Activated T-cell treated with anti-CD3 and anti-CD28 coated beads for 48 hours (primary cell): Measurements from ENCODE around the gene TMEM82.

Experiments
- DNase-seq: peaks from one replicate; pipeline ENCODE4 v3.0.0-alpha.2; 2020; ENCODE audit warnings: low read depth

Gene TMEM82

GRCh38 chr1:15720861-15721260, 21.4 kb upstream of the TMEM82 start:
- no peak for DNase-seq

GRCh38 chr1:15722411-15722810, 19.9 kb upstream of the TMEM82 start:
- DNase-seq = no peak

- DNase-seq = no peak
Observed at GRCh38 chr1:15722836-15723532, 19.3 kb upstream of the TMEM82 start.

- no peak for DNase-seq
Observed at GRCh38 chr1:15723631-15724246, 18.6 kb upstream of the TMEM82 start.

- no peak for DNase-seq
Observed at GRCh38 chr1:15724949-15725880, 17.1 kb upstream of the TMEM82 start.

- no peak for DNase-seq
Observed at GRCh38 chr1:15726508-15726907, 15.8 kb upstream of the TMEM82 start.

GRCh38 chr1:15727021-15727420, 15.3 kb upstream of the TMEM82 start:
- DNase-seq = no peak

- no peak for DNase-seq
Observed at GRCh38 chr1:15727424-15727823, 14.9 kb upstream of the TMEM82 start.

GRCh38 chr1:15727866-15728534, 14.3 kb upstream of the TMEM82 start:
- no peak for DNase-seq

GRCh38 chr1:15728937-15729657, 13.2 kb upstream of the TMEM82 start:
- DNase-seq = no peak

- no peak for DNase-seq
Observed at GRCh38 chr1:15730423-15730822, 11.9 kb upstream of the TMEM82 start.

- no peak for DNase-seq
Observed at GRCh38 chr1:15730936-15731335, 11.4 kb upstream of the TMEM82 start.

GRCh38 chr1:15731735-15732685, 10.3 kb upstream of the TMEM82 start:
- no peak for DNase-seq

- DNase-seq = no peak
Observed at GRCh38 chr1:15732686-15733081, 9.6 kb upstream of the TMEM82 start.

- DNase-seq = no peak
Observed at GRCh38 chr1:15733218-15733725, 9.0 kb upstream of the TMEM82 start.

- DNase-seq = no peak
Observed at GRCh38 chr1:15733726-15734226, 8.5 kb upstream of the TMEM82 start.

- DNase-seq = no peak
Observed at GRCh38 chr1:15734296-15734695, 8.0 kb upstream of the TMEM82 start.

GRCh38 chr1:15734901-15735300, 7.4 kb upstream of the TMEM82 start:
- DNase-seq = no peak

- no peak for DNase-seq
Observed at GRCh38 chr1:15735304-15736037, 6.8 kb upstream of the TMEM82 start.
